SU-DHL-6 (cell line): Measurements from ENCODE around the gene RPTOR.

ENCODE experiments used
- EZH2phosphoT487 ChIP-seq: fragments of 200-600 bp; sonication (generic), shearing (Covaris generic); conservative IDR thresholded peaks from 2 replicates; pipeline ENCODE4 v1.6.1; 2018; ENCODE audit warnings: mild to moderate bottlenecking, antibody characterized with exemption, low read length, moderate library complexity, mixed read lengths
- TF ChIP-seq, protein P1 (sequence below): fragments of 200-600 bp; sonication (generic); IDR thresholded peaks from one replicate; pipeline ENCODE4 v1.5.1; 2017; ENCODE audit warnings: antibody characterized with exemption, mild to moderate bottlenecking, low read length, moderate library complexity; ENCODE audit not compliant: insufficient read depth, poor library complexity, severe bottlenecking

DNA sequence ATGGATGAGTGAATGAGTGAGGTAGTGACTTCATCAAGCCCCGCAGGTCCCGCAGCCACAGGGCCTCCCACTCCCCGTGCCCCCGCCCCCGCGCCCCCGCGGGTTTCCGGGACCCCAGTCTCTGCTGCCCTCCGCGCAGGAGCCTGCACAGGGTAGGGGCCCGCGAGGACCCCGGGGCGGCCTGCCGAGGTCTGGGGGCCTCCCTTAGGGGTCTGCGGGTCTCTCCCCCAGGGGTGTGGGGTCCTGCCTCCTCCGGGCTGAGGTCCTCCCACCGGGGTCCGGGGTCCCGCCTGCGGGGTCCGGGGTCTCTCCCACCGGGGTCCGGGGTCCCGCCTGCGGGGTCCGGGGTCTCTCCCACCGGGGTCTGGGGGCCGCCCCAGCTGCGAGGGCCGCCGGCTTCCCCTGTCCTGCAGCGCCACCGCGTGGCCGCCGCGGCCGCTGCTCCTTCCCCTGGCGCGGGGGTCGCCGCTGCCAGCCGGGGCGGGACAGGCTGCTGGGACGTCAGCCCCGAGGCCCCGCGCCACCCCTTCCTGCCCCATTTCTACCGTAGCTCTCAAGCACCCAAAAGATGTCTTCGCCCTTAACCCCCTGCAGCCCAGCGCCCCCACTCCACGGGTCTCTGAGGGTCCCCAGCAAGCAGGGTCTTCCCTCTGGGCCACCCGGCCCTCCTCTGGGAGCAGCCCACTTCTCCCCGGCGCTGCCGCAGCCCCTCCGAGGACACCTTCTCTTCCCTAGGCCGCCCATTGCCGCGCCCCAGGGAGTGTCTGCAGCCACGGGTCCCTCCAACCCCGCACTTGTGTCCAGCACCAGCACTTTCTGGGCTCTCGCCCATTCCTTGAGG is 436.6 kb downstream of the RPTOR start:
- TF ChIP-seq, protein P1, sequence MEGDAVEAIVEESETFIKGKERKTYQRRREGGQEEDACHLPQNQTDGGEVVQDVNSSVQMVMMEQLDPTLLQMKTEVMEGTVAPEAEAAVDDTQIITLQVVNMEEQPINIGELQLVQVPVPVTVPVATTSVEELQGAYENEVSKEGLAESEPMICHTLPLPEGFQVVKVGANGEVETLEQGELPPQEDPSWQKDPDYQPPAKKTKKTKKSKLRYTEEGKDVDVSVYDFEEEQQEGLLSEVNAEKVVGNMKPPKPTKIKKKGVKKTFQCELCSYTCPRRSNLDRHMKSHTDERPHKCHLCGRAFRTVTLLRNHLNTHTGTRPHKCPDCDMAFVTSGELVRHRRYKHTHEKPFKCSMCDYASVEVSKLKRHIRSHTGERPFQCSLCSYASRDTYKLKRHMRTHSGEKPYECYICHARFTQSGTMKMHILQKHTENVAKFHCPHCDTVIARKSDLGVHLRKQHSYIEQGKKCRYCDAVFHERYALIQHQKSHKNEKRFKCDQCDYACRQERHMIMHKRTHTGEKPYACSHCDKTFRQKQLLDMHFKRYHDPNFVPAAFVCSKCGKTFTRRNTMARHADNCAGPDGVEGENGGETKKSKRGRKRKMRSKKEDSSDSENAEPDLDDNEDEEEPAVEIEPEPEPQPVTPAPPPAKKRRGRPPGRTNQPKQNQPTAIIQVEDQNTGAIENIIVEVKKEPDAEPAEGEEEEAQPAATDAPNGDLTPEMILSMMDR: peak; percentile 78
- TF ChIP-seq EZH2phosphoT487: no peak
